NCI-H1092 (cell line): ENCODE measurements around the gene LASP1NB.
"Not testable (repeated sequence)": the region's sequence is repeated elsewhere in the genome, so short reads cannot be mapped to it uniquely, and the experiment has no call there.

Experiments used
- DNase-seq: peaks from one replicate; lab custom pipeline; 2025; lab: John Stamatoyannopoulos, UW

The LASP1NB gene

DNA sequence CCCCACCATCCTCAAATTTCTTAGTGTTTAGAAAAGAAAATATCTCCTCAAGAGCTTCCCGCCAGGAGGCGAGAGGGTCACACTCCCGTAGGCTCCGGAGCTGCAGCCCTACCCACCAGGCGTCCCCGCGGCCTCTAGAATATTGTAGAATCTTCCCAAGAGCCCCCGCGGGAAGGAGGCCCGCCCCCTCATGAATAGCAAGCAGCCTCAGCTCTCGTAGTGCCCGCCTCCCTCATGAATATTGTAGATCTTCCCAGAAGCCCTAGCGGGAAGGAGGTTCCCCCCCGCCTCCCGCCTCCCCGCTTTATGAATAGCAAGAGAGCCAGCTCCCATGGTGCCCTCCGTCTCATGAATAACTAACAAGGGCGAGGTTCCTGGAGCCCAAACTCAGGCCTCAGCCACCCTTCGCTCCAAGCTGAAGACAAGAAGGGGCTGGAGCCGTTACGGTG is 41.9 kb downstream of the LASP1NB start, which contains the start of gene FBXO47:
TSS of gene FBXO47 (minus strand) at position 114 of the 449 bp plus-strand sequence. CDS start 4,378 bp downstream, outside the sequence.
- no peak for DNase-seq

DNA sequence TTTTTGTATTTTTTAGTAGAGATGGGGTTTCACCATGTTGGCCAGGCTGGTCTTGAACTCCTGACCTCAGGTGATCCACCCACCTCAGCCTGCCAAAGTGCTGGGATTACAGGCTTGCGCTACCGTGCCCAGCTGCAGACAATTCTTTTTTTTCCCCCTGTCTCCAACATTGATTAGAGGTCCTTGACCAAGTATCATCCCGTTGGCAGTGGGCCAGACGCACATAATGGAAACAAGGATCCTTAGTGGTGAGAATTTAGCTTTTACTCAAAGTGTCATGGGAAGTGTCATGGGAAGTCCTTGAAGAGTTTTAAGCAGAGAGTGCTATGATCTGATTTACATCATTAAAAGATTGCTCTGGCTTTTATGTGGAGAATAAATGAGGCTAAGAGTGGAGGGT is 43.9 kb downstream of the LASP1NB start:
- no peak for DNase-seq

- DNase-seq, result no peak
Observed at GRCh38 chr17:38970128-38970527, 44.7 kb downstream of the LASP1NB start.

DNA sequence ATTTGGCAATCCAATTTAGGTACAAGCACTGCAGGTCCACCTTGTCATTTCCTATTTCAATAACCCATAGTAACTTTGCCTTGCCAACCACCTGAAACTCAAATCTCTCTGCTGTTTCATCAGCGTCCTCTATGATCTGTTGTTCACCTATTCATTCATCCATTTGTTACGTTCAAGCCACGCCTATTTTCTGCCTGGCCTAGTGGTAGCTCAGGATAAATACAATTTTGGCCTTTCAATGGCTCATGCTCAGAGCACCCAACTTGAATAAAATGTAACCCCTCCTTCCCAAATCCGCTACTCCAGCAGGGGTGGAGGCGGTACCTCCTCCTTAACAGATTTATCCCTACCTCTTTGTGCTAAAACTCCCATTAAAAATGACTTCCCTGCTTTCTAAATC is 45.4 kb downstream of the LASP1NB start:
- DNase-seq, result no peak

- DNase-seq, result not testable (repeated sequence)
Observed at GRCh38 chr17:38976187-38976551, 50.8 kb downstream of the LASP1NB start.

DNA sequence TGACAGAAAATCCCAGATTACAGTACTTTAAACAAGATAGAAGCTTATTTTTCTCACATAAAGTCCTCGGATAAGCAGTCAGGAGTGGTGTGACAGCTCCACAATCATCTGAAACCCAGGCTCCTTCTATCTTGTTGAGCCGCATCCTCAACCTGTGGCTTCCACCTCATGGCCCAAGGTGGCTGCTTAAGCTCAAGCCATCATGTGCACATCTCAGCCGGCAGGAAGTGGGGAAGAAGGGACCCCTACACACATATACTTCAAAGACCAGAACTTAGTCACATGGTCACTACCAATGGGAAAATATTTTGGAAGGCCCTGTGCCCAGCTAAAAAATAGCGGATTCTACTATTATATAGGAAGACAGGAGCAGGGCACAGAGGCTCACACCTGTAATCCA is 52.8 kb downstream of the LASP1NB start:
- no peak for DNase-seq
